ENCODE results near the gene ADGRL2. TPM values are rescaled to one million over a fixed set of nuclear protein-coding genes. Genes with fewer than 3 reads are reported as not detected.

Gene ADGRL2
- polyA plus RNA-seq, 1 donor (not counting 4 experiments of a cell fraction or from before 2014, with no cell fraction given): 6.6 TPM

DNA sequence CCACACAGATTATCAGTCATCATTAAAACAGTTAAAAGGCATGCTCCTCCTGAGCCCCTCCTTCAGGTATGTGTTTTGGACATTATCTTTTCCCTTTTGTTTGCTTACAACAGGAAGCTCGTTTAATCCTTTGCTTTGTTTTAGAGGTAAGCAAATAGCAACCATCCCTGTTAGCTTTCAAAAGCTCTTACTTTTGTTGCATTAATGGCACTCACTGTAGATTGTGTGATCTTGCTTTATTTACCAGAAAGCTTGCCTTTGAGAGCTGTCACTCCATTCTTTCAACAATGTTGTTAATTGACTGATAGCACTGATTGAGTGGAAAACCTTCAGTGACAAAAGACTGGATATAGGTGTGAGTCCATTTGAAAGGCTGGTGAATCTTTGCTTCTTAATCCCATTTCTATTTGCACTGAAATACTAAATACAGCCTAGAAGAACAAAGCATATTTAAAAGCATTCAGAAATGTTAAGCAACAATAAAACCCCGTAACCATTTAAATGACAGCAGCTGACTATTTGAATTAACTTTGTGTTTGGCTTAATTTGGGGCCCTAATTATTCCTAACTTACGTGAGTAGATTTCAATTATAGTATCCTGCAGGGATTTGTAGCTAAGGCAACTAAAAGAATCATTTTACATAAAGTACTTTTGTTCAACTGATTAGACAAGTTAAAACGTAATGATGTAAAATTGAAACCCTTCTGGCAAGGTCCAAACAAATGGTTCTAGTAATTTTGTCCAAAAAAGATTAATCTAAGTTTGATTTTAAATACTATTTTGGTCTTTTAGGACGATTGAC lies 48.3 kb downstream of the ADGRL2 start:
- Histone ChIP-seq H3K79me2 (ENCODE audit: control insufficient read depth, insufficient read depth, low read length) (no peaks in the 10 kb centered on the region), H3K4me1 (ENCODE audit: control insufficient read depth, extremely low read depth, insufficient read depth, low read length) (no peaks in the 10 kb centered on the region), H3K9ac (ENCODE audit: control insufficient read depth, extremely low read depth, insufficient read depth, low read length) (no peak overlapping the region), H3K27me3 (ENCODE audit: control insufficient read depth, extremely low read depth, insufficient read depth, low read length) (no peaks in the 10 kb centered on the region), H3K4me2 (ENCODE audit: control insufficient read depth, extremely low read depth, insufficient read depth, low read depth, low read length) (no peak overlapping the region), H4K20me1 (ENCODE audit: control insufficient read depth, extremely low read depth, insufficient read depth, low read length) (no peaks in the 10 kb centered on the region), H3K9me1 (ENCODE audit: control insufficient read depth, extremely low read depth, insufficient read depth, low read length) (no peaks in the 10 kb centered on the region), H3K4me3 (ENCODE audit: control insufficient read depth in 2 of 3, extremely low read depth in 1 of 3, insufficient read depth in 2 of 3, low read depth in 1 of 3, low read length in 3 of 3) (no peak overlapping the region), H3K9me3 (ENCODE audit: control insufficient read depth, low read depth, low read length) (no peaks in the 10 kb centered on the region), H3K36me3 (ENCODE audit: control insufficient read depth in 2 of 2, extremely low read depth in 1 of 2, insufficient read depth in 2 of 2, low read length in 2 of 2) (no peaks in the 10 kb centered on the region), H2AFZ (ENCODE audit: control insufficient read depth, low read length) (no peak overlapping the region), H3K27ac (ENCODE audit: control insufficient read depth, insufficient read depth, low read length) (no peak overlapping the region)
- no peak for DNase-seq (ENCODE audit: low read depth, low spot score)
- TF ChIP-seq EZH2 (IDR thresholded peaks at IDR 0.05; ENCODE audit: low read length) (no peak), CTCF (optimal IDR thresholded peaks at IDR 0.05 in 1 of 3, IDR thresholded peaks at IDR 0.05 in 1 of 3, conservative IDR thresholded peaks at IDR 0.05 in 1 of 3; ENCODE audit: extremely low read depth in 1 of 3, insufficient read depth in 2 of 3, low read length in 3 of 3) (no peak)
- dilution Hi-C loops (cut with MboI; ENCODE audit: extremely low pct_ligation_motif_present, low sequenced_read_pairs): no loop called here
- no peak for FAIRE-seq

GRCh38 chr1:81850031-81850430 lies 49.3 kb downstream of the ADGRL2 start:
- Histone ChIP-seq H3K9ac (ENCODE audit: control insufficient read depth, extremely low read depth, insufficient read depth, low read length) (no peak overlapping the region), H3K4me2 (ENCODE audit: control insufficient read depth, extremely low read depth, insufficient read depth, low read depth, low read length) (no peak overlapping the region), H3K4me3 (ENCODE audit: control insufficient read depth in 2 of 3, extremely low read depth in 1 of 3, insufficient read depth in 2 of 3, low read depth in 1 of 3, low read length in 3 of 3) (no peak overlapping the region), H3K27ac (ENCODE audit: control insufficient read depth, insufficient read depth, low read length) (no peak overlapping the region), H3K4me1 (ENCODE audit: control insufficient read depth, extremely low read depth, insufficient read depth, low read length) (no peaks in the 10 kb centered on the region), H2AFZ (ENCODE audit: control insufficient read depth, low read length) (no peak overlapping the region), H3K9me1 (ENCODE audit: control insufficient read depth, extremely low read depth, insufficient read depth, low read length) (no peaks in the 10 kb centered on the region), H4K20me1 (ENCODE audit: control insufficient read depth, extremely low read depth, insufficient read depth, low read length) (no peaks in the 10 kb centered on the region), H3K9me3 (ENCODE audit: control insufficient read depth, low read depth, low read length) (no peaks in the 10 kb centered on the region), H3K27me3 (ENCODE audit: control insufficient read depth, extremely low read depth, insufficient read depth, low read length) (no peaks in the 10 kb centered on the region), H3K36me3 (ENCODE audit: control insufficient read depth in 2 of 2, extremely low read depth in 1 of 2, insufficient read depth in 2 of 2, low read length in 2 of 2) (no peaks in the 10 kb centered on the region), H3K79me2 (ENCODE audit: control insufficient read depth, insufficient read depth, low read length) (no peaks in the 10 kb centered on the region)
- dilution Hi-C loops (cut with MboI; ENCODE audit: extremely low pct_ligation_motif_present, low sequenced_read_pairs): no loop called here
- no peak for TF ChIP-seq CTCF (optimal IDR thresholded peaks at IDR 0.05 in 1 of 3, IDR thresholded peaks at IDR 0.05 in 1 of 3, conservative IDR thresholded peaks at IDR 0.05 in 1 of 3; ENCODE audit: extremely low read depth in 1 of 3, insufficient read depth in 2 of 3, low read length in 3 of 3)
- no peak for TF ChIP-seq EZH2 (IDR thresholded peaks at IDR 0.05; ENCODE audit: low read length)
- FAIRE-seq (no peak), DNase-seq (ENCODE audit: low read depth, low spot score) (no peak)

Data from keratinocyte (primary cell).